ENCODE measurements around the gene ABCB6. TPM values are rescaled to one million over a fixed set of nuclear protein-coding genes. Genes with fewer than 3 reads are reported as not detected.

The ABCB6 gene
- total RNA-seq, 2 donors from 2014 or later, result 9.3 to 12.1 TPM

DNA sequence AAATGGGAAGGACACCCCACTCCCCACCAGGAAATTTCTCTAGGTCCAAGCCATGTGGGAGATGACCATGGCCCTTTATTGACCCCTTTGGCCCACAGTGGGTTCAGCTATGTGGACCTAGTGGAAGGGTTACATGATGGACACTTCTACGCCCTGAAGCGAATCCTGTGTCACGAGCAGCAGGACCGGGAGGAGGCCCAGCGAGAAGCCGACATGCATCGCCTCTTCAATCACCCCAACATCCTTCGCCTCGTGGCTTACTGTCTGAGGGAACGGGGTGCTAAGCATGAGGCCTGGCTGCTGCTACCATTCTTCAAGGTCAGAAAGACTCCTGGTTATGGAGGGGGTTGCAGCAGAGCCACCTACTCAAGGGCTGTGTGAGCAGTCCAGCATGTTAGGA is 27.8 kb upstream of the ABCB6 start:
- no peak for TF ChIP-seq CTCF (IDR thresholded peaks at IDR 0.05)
- Histone ChIP-seq H3K27ac (no peak overlapping the region), H3K4me3 (no peak overlapping the region), H3K9me3 (no peaks in the 10 kb centered on the region), H3K4me1 (peaks cover 0 to 38% of the 10 kb centered on the region in 2 donors), H3K27me3 (no peaks in the 10 kb centered on the region), H3K36me3 (peaks cover 18% of the 10 kb centered on the region)
- DNase-seq (ENCODE audit: low spot score), result no peak

- TF ChIP-seq CTCF (IDR thresholded peaks at IDR 0.05), result no peak
- H3K4me1 ChIP-seq, result peaks cover 0 to 38% of the 10 kb centered on the region in 2 donors
Observed at GRCh38 chr2:219245899-219246230, 27.1 kb upstream of the ABCB6 start.

GRCh38 chr2:219245148-219245898 is 26.6 kb upstream of the ABCB6 start, which contains the start of the genes GLB1L and STK16:
Gene GLB1L, minus strand, starts transcription at chr2:219245444. Its CDS starts 1,871 bp downstream, at chr2:219243573.
Gene STK16, plus strand, starts transcription at chr2:219245479. Its CDS starts 521 bp downstream, at chr2:219246000.
- Histone ChIP-seq H3K27ac (peak within 1 kb of the TSS; percentile 89 to 94), H3K36me3 (peaks cover 14% of the 10 kb centered on the region)

More at GRCh38 chr2:219245899-219246230, 27.1 kb upstream of the ABCB6 start:
- Histone ChIP-seq H3K27me3 (no peaks in the 10 kb centered on the region), H3K9me3 (no peaks in the 10 kb centered on the region), H3K36me3 (peaks cover 18% of the 10 kb centered on the region), H3K4me3 (peak overlapping the region; percentile 67 to 92), H3K27ac (peak overlapping the region; percentile 89 to 94)
- no peak for DNase-seq (ENCODE audit: low spot score)

GRCh38 chr2:219244789-219245147 is 26.0 kb upstream of the ABCB6 start:
- no peaks in the 10 kb centered on the region for H3K27me3 ChIP-seq
- no peaks in the 10 kb centered on the region for H3K9me3 ChIP-seq
- peak overlapping the region; percentile 67 to 92 for H3K4me3 ChIP-seq
- peaks cover 0 to 29% of the 10 kb centered on the region in 2 donors for H3K4me1 ChIP-seq
- TF ChIP-seq CTCF (IDR thresholded peaks at IDR 0.05), result no peak
- H3K27ac ChIP-seq, result peak overlapping the region; percentile 89 to 94
- no peak for DNase-seq (ENCODE audit: low spot score)
- H3K36me3 ChIP-seq, result peaks cover 14% of the 10 kb centered on the region

More at GRCh38 chr2:219245148-219245898, 26.6 kb upstream of the ABCB6 start, which contains the start of the genes GLB1L and STK16:
- Histone ChIP-seq H3K4me1 (peaks cover 0 to 35% of the 10 kb centered on the region in 2 donors), H3K9me3 (no peaks in the 10 kb centered on the region), H3K4me3 (peak within 1 kb of the TSS; percentile 67 to 92), H3K27me3 (no peaks in the 10 kb centered on the region)
- peak; percentile 96 for DNase-seq (ENCODE audit: low spot score)
- TF ChIP-seq CTCF (IDR thresholded peaks at IDR 0.05), result no peak

- Histone ChIP-seq H3K36me3 (peaks cover 12% of the 10 kb centered on the region), H3K4me1 (peaks cover 0 to 19% of the 10 kb centered on the region in 2 donors), H3K9me3 (no peaks in the 10 kb centered on the region), H3K27me3 (no peaks in the 10 kb centered on the region), H3K27ac (no peak overlapping the region), H3K4me3 (peak overlapping the region in 1 of 2 donors; percentile 5)
- no peak for TF ChIP-seq CTCF (IDR thresholded peaks at IDR 0.05)
- peak; percentile 68 for DNase-seq (ENCODE audit: low spot score)
Observed at GRCh38 chr2:219243291-219243761, 24.6 kb upstream of the ABCB6 start.
